OCI-M1 (cell line): ENCODE results near the gene ANKS1A.
"Not testable (repeated sequence)": the region's sequence is repeated elsewhere in the genome, so short reads cannot be mapped to it uniquely, and the experiment has no call there.

ENCODE experiments used
- DNase-seq: peaks from one replicate; lab custom pipeline; 2025; lab: John Stamatoyannopoulos, UW

ANKS1A gene

GRCh38 chr6:35085359-35086281 lies 196.6 kb downstream of the ANKS1A start:
- no peak for DNase-seq

GRCh38 chr6:35086282-35086632 lies 197.2 kb downstream of the ANKS1A start:
- no peak for DNase-seq

- no peak for DNase-seq
Observed at GRCh38 chr6:35086636-35087360, 197.7 kb downstream of the ANKS1A start.

- no peak for DNase-seq
Observed at GRCh38 chr6:35087361-35088280, 198.6 kb downstream of the ANKS1A start.

GRCh38 chr6:35088281-35089215 lies 199.5 kb downstream of the ANKS1A start:
- no peak for DNase-seq

- no peak for DNase-seq
Observed at GRCh38 chr6:35089216-35089934, 200.3 kb downstream of the ANKS1A start.

- peak; percentile 54 for DNase-seq
Observed at GRCh38 chr6:35089935-35090505, 201.0 kb downstream of the ANKS1A start.

GRCh38 chr6:35090734-35091133 lies 201.7 kb downstream of the ANKS1A start:
- no peak for DNase-seq

GRCh38 chr6:35091346-35092083 lies 202.5 kb downstream of the ANKS1A start:
- no peak for DNase-seq

GRCh38 chr6:35092362-35093117 lies 203.5 kb downstream of the ANKS1A start:
- no peak for DNase-seq

- no peak for DNase-seq
Observed at GRCh38 chr6:35093118-35093445, 204.0 kb downstream of the ANKS1A start.

- DNase-seq = no peak
Observed at GRCh38 chr6:35093783-35094182, 204.7 kb downstream of the ANKS1A start.

- DNase-seq = no peak
Observed at GRCh38 chr6:35094183-35094582, 205.1 kb downstream of the ANKS1A start.

- DNase-seq = no peak
Observed at GRCh38 chr6:35096129-35096862, 207.2 kb downstream of the ANKS1A start.

- DNase-seq = no peak
Observed at GRCh38 chr6:35099116-35099515, 210.1 kb downstream of the ANKS1A start.

- no peak for DNase-seq
Observed at GRCh38 chr6:35105078-35105477, 216.0 kb downstream of the ANKS1A start.

- DNase-seq = not testable (repeated sequence)
Observed at GRCh38 chr6:35106061-35106460, 217.0 kb downstream of the ANKS1A start.

- not testable (repeated sequence) for DNase-seq
Observed at GRCh38 chr6:35107208-35107607, 218.2 kb downstream of the ANKS1A start.
